HG03575 (cell line): ENCODE measurements around the gene PLEKHA7.
"Not testable (repeated sequence)": the region's sequence is repeated elsewhere in the genome, so short reads cannot be mapped to it uniquely, and the experiment has no call there.

Experiments
- ATAC-seq: cut with Tn5 transposase; IDR thresholded peaks from one replicate; pipeline ENCODE4 v1.9.1; 2021; ENCODE audit not compliant: unreplicated experiment, insufficient number of reproducible peaks, low FRiP score; ENCODE audit errors: extremely low read depth

The PLEKHA7 gene

GRCh38 chr11:16982809-16983208, 31.4 kb downstream of the PLEKHA7 start:
- ATAC-seq = no peak

- ATAC-seq = no peak
Measured at GRCh38 chr11:16982256-16982671, 31.9 kb downstream of the PLEKHA7 start.

- no peak for ATAC-seq
Measured at GRCh38 chr11:16981651-16982194, 32.5 kb downstream of the PLEKHA7 start.

GRCh38 chr11:16979703-16980622, 34.3 kb downstream of the PLEKHA7 start:
- ATAC-seq = no peak

- ATAC-seq = no peak
Measured at GRCh38 chr11:16977994-16978315, 36.3 kb downstream of the PLEKHA7 start.

GRCh38 chr11:16977136-16977993, 36.8 kb downstream of the PLEKHA7 start:
- ATAC-seq = no peak

- no peak for ATAC-seq
Measured at GRCh38 chr11:16976379-16976778, 37.8 kb downstream of the PLEKHA7 start.

- ATAC-seq = no peak
Measured at GRCh38 chr11:16975906-16976305, 38.3 kb downstream of the PLEKHA7 start.

- ATAC-seq = no peak
Measured at GRCh38 chr11:16973338-16973964, 40.8 kb downstream of the PLEKHA7 start.

- no peak for ATAC-seq
Measured at GRCh38 chr11:16969010-16969999, 44.9 kb downstream of the PLEKHA7 start.

GRCh38 chr11:16968196-16968595, 46.0 kb downstream of the PLEKHA7 start:
- ATAC-seq = no peak

GRCh38 chr11:16966930-16967671, 47.1 kb downstream of the PLEKHA7 start:
- no peak for ATAC-seq

GRCh38 chr11:16964501-16964900, 49.7 kb downstream of the PLEKHA7 start:
- no peak for ATAC-seq

- no peak for ATAC-seq
Measured at GRCh38 chr11:16963316-16963876, 50.8 kb downstream of the PLEKHA7 start.

GRCh38 chr11:16962589-16962988, 51.6 kb downstream of the PLEKHA7 start:
- not testable (repeated sequence) for ATAC-seq

- ATAC-seq = no peak
Measured at GRCh38 chr11:16962146-16962545, 52.1 kb downstream of the PLEKHA7 start.

GRCh38 chr11:16960250-16960649, 54.0 kb downstream of the PLEKHA7 start:
- ATAC-seq = no peak
